ENCODE data around the gene SARNP. TPM values are rescaled to one million over a fixed set of nuclear protein-coding genes. Genes with fewer than 3 reads are reported as not detected.

Gene SARNP
- total and polyA plus RNA-seq, 10 of the 15 experiments (the other 5 are each of a cell fraction or from before 2014, with no cell fraction given) = 77.6 to 445 (median 188) TPM

DNA sequence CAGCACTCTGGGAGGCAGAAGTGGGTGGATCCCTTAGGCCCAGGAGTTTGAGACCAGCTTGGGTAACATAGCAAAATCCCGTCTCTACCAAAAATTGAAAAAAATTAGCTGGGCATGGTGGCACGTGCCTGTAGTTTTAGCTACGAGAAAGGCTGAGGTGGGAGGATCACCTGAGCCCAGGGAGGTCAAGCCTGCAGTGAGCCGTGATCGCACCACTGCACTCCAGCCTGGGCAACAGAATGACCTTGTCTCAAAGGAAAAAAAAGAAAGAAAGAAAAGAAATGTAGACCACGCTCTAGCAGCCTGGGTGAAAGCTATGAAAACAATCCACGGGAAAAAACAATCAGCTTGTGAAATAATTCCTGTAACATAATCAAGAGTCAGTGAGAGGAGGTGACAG is 29.0 kb downstream of the SARNP start:
- Histone ChIP-seq H3K9ac (ENCODE audit: control insufficient read depth, insufficient read depth, low read length) (no peak overlapping the region), H2AFZ (ENCODE audit: control insufficient read depth, low read depth, low read length) (no peak overlapping the region), H3K27me3 (replicated peaks in 1 of 2; ENCODE audit: control insufficient read depth in 2 of 2, insufficient read depth in 2 of 2, low read length in 1 of 2) (no peaks in the 10 kb centered on the region), H3K4me3 (no peak overlapping the region), H3K4me2 (ENCODE audit: control insufficient read depth, insufficient read depth) (no peak overlapping the region), H3K4me1 (ENCODE audit: control insufficient read depth, insufficient read depth, low read length) (no peaks in the 10 kb centered on the region), H3K79me2 (ENCODE audit: control insufficient read depth, insufficient read depth, low read length) (no peaks in the 10 kb centered on the region), H3K27ac (ENCODE audit: control insufficient read depth, insufficient read depth) (no peak overlapping the region), H4K20me1 (ENCODE audit: control insufficient read depth, insufficient read depth) (no peaks in the 10 kb centered on the region), H3K9me3 (replicated peaks; ENCODE audit: control insufficient read depth, insufficient read depth, low read length) (no peaks in the 10 kb centered on the region), H3K36me3 (ENCODE audit: control insufficient read depth in 2 of 2, insufficient read depth in 2 of 2, low read length in 1 of 2) (peaks cover 5 to 37% of the 10 kb centered on the region in 2 experiments; a peak in 3 of 4 replicates)
- intact Hi-C loops (cut with micrococcal nuclease; ENCODE audit: unreplicated experiment) (no loop called here), in situ Hi-C loops (cut with MboI) (no loop called here)
- TF ChIP-seq KAT2A (conservative IDR thresholded peaks at IDR 0.05; ENCODE audit: control insufficient read depth, low read depth, low read length) = no peak
- SMC1A ChIA-PET (ENCODE audit: uncharacterized antibody, unreplicated experiment) = interaction anchor here (0.6 to 1.9 kb wide), 4 partner anchors 12 to 545 kb away, joined by 3 to 4 read pairs (median 3); partner anchors contain the start of genes ORMDL2, PAN2 and SARNP
- ATAC-seq = no peak
- DNase-seq (ENCODE audit: low read depth, low spot score) = no peak
- WGBS (ENCODE audit: insufficient coverage, insufficient replicate concordance, low lambda C conversion rate, missing lambda C conversion rate) = over 99% methylated on average over 7 of the region's 7 CpGs
- BruUV-seq (replicated peaks) = no TSS peak
- RAD21 ChIA-PET (ENCODE audit: unreplicated experiment) = no interaction called here
- POLR2A ChIA-PET = interaction anchor here (0.6 to 0.7 kb wide), 2 partner anchors 15 to 19 kb away, joined by 3 read pairs; no protein-coding TSS in a partner anchor
- CTCF ChIA-PET = interaction anchor here (1.0 to 1.2 kb wide), 2 partner anchors 36 to 152 kb away, joined by 3 read pairs; no protein-coding TSS in a partner anchor
- no peak for FAIRE-seq

DNA sequence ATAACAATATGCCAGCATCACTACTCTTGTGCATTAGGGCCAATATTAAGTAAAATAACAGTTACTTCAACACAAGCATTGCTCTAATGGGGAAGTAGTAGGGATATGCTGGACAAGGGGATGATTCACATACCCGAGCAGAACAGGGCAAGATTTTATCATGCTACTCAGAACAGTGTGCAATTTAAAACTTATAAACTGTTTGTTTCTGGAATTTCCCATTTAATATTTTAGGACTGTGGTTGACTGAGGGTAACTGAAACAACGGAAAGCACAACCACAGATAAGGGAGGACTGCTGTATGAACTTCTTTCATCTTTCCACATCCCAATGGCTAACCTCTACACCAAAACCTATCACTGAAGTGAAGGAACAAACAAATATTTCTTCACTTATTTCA is 36.8 kb downstream of the SARNP start:
- H3K27ac ChIP-seq (ENCODE audit: control insufficient read depth, insufficient read depth) = no peak overlapping the region
- ChIA-PET POLR2A (interaction anchor here (0.7 to 1.1 kb wide), 2 partner anchors 48 to 125 kb away, joined by 3 read pairs; partner anchors contain the start of gene DNAJC14), CTCF (interaction anchor here (1.0 to 1.6 kb wide), 3 partner anchors 14 to 266 kb away, joined by 3 read pairs; no protein-coding TSS in a partner anchor), SMC1A (ENCODE audit: uncharacterized antibody, unreplicated experiment) (interaction anchor here (0.7 to 1.8 kb wide), 3 partner anchors 14 to 56 kb away, joined by 3 to 6 read pairs (median 3); no protein-coding TSS in a partner anchor), RAD21 (ENCODE audit: unreplicated experiment) (interaction anchor here (1.3 kb wide), 1 partner anchor 37 kb away, joined by 3 read pairs; the partner anchor contains the start of genes ORMDL2 and SARNP)
- ATAC-seq (no peak), FAIRE-seq (no peak), DNase-seq (ENCODE audit: low read depth, low spot score) (no peak)
- no peaks in the 10 kb centered on the region for H3K9me3 ChIP-seq (replicated peaks; ENCODE audit: control insufficient read depth, insufficient read depth, low read length)
- in situ Hi-C loops (cut with MboI) = no loop called here
- peaks cover 4 to 41% of the 10 kb centered on the region in 2 experiments for H3K36me3 ChIP-seq (ENCODE audit: control insufficient read depth in 2 of 2, insufficient read depth in 2 of 2, low read length in 1 of 2)
- H3K9ac ChIP-seq (ENCODE audit: control insufficient read depth, insufficient read depth, low read length) = no peak overlapping the region
- H3K79me2 ChIP-seq (ENCODE audit: control insufficient read depth, insufficient read depth, low read length) = no peaks in the 10 kb centered on the region; the same call in 1 of the 2 replicates
- BruUV-seq (replicated peaks) = no TSS peak
- peak; percentile 68 for TF ChIP-seq RUNX3 (IDR thresholded peaks at IDR 0.05; ENCODE audit: low read length)
- TF ChIP-seq NBN (IDR thresholded peaks at IDR 0.05) = no peak
- no peak overlapping the region for H3K4me2 ChIP-seq (ENCODE audit: control insufficient read depth, insufficient read depth)
- 48% methylated on average over 2 of the region's 2 CpGs for WGBS (ENCODE audit: insufficient coverage, insufficient replicate concordance, low lambda C conversion rate, missing lambda C conversion rate)
- peaks cover 5% of the 10 kb centered on the region; the same call in 1 of the 2 replicates for H3K4me1 ChIP-seq (ENCODE audit: control insufficient read depth, insufficient read depth, low read length)
- intact Hi-C loops (cut with micrococcal nuclease; ENCODE audit: unreplicated experiment) = no loop called here
- H3K27me3 ChIP-seq (replicated peaks in 1 of 2; ENCODE audit: control insufficient read depth in 2 of 2, insufficient read depth in 2 of 2, low read length in 1 of 2) = no peaks in the 10 kb centered on the region
- no peak overlapping the region for H2AFZ ChIP-seq (ENCODE audit: control insufficient read depth, low read depth, low read length)
- H3K4me3 ChIP-seq = no peak overlapping the region
- no peaks in the 10 kb centered on the region for H4K20me1 ChIP-seq (ENCODE audit: control insufficient read depth, insufficient read depth)

All from GM12878 (cell line).